Myocyte (in vitro differentiated cells): ENCODE measurements around the gene GRID1. TPM values are rescaled to one million over a fixed set of nuclear protein-coding genes. Genes with fewer than 3 reads are reported as not detected.

ENCODE experiments used
- DNase-seq: peaks from one replicate; pipeline ENCODE4 v3.0.0-alpha.2; 2012; ENCODE audit warnings: low read depth
- total RNA-seq: library from RNA; depleted of rRNA; stranded (reverse); fragments of >200 nt; gene quantifications from 2 replicates; pipeline ENCODE4 v1.2.3, GENCODE V29; 2014

The GRID1 gene
- total RNA-seq, 1 donor from 2014 or later, result not detected

- DNase-seq, result no peak
Measured at GRCh38 chr10:86067436-86068050, 299.1 kb downstream of the GRID1 start.

- no peak for DNase-seq
Measured at GRCh38 chr10:86066696-86067095, 299.9 kb downstream of the GRID1 start.

GRCh38 chr10:86065711-86066251, 300.8 kb downstream of the GRID1 start:
- DNase-seq, result no peak

DNA sequence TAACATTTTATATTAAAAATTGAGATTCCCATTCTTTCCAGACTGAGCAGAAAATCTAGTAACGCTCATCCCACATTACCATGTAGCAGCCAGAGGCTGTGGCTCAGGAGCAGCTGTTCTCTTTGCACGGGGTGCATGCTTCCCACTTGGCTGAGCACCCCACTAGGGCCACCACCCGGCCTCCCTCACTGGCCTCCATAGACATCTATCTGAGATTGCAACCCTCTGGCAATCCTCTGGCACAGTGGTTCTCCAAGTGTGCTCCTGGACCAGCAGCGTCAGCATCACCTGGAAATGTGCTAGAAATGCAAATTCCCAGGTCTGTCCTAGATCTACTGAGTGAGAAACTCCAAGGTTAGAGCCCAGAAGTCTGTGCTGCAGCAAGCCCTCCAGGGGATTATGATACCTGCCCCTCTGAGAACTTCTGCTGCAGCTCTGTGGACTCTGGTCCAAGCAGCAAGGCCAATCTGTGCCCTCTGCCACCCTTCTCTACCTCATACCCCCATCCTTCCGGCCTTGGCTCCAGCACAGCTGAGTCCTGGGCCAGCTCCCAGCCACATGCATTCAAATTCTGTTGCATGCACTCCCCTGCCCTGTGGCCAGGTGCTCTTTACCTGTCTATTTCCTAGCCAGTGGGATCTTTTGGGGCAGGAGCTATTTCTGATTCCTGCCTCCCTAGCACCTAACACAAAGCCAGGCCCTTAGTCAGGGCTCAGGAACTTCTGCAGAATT, 301.5 kb downstream of the GRID1 start:
- no peak for DNase-seq

GRCh38 chr10:86064219-86064618, 302.4 kb downstream of the GRID1 start:
- DNase-seq, result no peak

DNA sequence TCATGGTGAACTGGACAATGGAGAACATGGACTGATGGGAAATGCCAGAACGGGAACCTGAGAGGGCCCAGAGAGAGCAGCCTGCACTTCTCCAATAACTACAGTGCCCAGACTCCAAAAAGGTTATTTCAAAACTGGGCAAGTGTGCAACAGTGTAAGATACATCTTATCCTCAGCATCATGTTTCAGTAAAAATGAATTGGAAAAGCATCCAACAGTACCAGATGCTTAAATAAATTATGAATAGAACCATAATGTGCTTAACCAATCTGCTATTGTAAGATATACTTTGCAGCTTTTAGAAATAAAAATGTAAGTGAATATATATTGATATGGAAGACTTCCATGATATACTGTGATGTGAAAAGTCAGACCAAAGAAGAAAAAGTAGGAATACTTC, 303.3 kb downstream of the GRID1 start:
- DNase-seq, result no peak

DNA sequence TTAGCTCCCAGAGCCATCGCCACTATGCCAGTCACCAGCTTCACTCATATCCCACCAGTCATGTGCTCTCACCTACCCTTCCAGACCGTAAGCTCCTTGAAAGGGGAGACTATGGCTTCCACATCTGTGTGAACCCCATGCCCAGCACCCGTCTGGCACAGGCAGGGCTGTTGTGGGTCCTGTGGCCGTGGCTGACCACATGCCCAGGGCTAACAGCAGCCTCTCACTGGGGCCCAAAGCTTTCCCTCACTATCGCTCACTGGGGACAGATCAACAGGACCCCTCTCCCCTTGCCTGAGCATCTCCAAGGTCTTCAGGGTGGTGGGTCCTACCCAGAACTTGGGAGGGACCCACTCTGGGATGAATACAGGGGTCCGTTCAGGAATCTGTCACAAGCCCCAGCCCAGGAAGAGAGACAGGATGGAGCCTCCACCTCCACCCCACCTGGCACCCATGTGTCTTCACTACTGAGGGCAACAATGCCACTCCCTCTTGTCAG, 303.9 kb downstream of the GRID1 start:
- DNase-seq, result no peak

DNA sequence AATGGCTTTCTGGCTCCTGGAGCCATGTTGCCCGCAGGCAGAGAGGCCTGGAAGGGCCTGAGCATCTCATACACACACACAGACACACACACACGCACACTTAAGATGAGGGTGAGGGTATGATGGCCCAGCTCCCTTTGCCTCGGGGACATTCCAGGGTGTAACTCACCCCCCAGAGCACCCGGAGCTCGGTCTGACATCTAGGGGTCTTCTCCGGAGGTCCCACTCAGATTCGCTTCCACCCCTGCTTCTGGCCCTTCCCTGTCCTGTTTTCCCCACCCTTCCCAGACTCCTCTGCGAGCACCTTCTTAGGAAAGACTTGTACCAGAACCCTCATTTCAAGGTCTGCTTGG, 304.4 kb downstream of the GRID1 start:
- DNase-seq, result no peak

- DNase-seq, result no peak
Measured at GRCh38 chr10:86061278-86062197, 305.1 kb downstream of the GRID1 start.

DNA sequence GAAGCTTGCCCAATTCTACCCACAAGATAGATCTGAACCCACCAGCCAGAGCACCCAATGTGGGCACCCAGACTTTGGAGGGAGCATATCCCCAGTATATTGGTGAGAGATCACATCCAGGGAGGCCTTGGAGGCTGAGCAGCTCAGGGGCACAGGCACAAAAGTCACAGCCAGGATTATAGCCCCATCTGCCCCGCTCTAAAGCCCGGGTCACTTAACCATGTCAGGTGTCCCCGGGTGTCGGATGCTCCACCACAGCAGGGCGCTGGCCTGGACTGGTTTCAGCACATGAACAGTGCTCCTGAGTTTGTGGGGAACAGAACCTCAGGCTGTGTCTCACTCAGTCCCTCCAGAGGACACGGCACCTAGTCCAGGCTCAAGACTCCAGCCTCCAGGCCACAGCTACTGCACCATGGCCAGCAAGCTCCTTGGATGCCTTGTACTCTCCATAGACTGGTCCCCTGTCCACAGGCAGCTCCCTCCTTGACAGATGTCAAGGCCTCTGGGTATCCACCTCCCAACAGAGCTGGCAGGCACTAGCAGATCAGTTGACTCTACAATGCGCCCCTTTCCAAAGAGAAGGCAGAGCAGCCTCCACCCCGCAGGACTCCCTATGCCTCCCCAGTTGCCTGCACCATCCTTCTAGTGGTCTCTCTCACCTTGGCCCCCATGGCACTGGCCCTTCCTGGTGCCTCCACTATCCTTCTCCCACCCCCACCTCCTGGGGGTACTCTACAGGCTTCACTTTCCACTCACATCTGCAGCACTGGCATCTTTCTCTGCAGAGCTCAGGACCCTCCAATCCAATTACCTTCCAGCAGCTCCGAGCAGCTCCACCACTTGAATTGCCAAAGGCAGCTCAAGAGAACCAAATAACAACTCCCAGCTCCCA, 306.0 kb downstream of the GRID1 start:
- no peak for DNase-seq

- DNase-seq, result no peak
Measured at GRCh38 chr10:86059892-86060291, 306.7 kb downstream of the GRID1 start.

GRCh38 chr10:86058964-86059363, 307.6 kb downstream of the GRID1 start:
- DNase-seq, result no peak

GRCh38 chr10:86057708-86058107, 308.9 kb downstream of the GRID1 start:
- DNase-seq, result no peak

DNA sequence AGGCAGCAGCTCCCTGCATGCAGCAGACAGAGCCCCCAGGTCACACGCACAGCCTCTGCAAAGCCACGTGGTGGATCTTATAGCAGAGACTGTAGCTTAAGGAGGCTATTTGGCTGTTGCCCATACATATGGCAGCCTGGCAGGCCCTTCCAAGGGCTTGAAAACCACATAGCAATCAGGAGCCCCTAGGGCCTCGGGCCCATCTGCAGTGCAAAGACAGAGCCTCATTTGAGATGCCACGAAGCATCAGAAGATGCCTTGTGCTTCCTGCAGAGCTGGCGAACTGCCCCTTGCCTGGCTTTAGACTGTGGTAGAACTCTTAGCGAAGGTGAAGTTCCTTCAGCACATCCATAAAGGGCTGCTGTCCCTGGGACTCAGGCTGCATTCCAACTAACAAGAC, 309.9 kb downstream of the GRID1 start:
- DNase-seq, result no peak

DNA sequence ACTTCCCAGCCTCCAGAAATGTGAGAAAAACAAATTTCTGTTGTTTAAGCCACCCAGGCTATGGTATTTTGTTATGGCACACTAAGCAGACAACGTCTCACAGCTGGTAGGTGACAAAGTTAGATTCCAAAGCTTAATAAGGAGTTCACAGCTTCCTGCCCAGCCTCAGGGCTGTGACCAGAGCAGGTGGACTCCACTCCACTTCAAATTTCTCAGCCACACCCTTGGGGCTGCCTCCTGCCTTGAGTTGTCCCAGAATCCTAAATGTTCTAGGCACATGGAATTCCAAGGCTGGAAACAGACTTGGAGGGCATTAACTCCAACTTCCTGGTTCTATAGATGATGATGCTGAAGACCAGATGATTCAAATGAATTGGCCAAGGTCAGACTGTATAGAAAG, 310.7 kb downstream of the GRID1 start:
- DNase-seq, result no peak

GRCh38 chr10:86053675-86054074, 312.9 kb downstream of the GRID1 start:
- DNase-seq, result no peak

- no peak for DNase-seq
Measured at GRCh38 chr10:86051586-86051985, 315.0 kb downstream of the GRID1 start.

GRCh38 chr10:86049442-86049841, 317.2 kb downstream of the GRID1 start:
- no peak for DNase-seq

DNA sequence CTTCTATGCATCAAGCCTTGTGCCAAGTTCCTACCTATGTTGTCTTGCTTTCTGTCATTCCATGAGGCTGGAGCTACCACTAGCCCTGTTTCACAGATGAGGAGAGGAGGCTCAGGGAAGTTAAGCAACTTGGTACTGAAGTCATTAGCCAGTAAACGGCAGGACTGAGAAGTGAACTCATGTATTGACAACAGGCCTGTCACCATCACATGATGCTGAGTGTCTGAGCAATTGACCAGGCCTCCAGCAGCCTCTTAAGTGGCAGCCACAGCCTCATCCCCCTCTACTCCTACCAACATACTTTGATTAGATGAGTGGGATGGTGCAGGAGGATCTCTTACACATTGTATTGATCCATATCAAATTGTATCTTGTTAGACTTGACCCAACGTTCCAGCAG, 317.6 kb downstream of the GRID1 start:
- no peak for DNase-seq

DNA sequence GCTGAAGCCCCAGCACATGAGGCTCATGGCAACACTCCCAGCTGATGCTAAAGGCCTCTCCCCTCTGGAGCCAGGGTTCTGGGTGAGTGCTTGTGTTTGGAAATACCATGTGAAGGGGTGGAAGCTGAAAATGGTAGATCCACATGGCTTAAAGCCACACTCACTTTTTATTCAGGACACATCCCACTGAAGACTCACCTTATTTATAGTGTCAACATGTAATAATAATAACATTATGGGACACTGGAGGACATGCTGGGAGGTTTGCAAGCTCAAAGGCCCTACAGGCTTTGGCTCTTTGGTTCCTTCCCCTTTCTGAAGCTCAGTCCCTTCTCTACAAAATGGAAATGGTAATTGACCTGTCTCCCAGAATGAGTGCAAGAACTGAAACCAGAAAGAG, 318.0 kb downstream of the GRID1 start:
- DNase-seq, result no peak

DNA sequence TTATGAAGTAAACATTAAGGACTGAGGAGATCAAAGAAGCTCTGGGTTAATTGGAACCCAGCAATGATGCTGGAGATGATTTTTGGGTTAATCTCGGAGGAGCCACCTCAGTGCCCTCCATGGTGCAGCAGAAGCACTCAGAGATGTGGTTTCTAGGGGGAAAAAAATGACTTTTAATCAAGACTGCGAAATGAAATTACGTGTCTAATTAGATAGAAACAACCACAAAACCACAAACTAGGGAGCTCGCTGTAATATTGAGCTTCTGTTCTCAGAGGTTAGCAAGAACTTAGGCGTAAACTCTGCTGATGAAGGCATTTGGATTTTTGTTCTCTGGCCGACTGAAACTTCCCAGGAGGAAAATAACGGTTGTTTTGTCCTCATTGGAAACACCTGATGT, 319.0 kb downstream of the GRID1 start:
- no peak for DNase-seq
